NCI-H510A (cell line): ENCODE data around the gene AKR1A1.
"Not testable (repeated sequence)": the region's sequence is repeated elsewhere in the genome, so short reads cannot be mapped to it uniquely, and the experiment has no call there.

ENCODE experiments used
- DNase-seq: peaks from one replicate; lab custom pipeline; 2025; lab: John Stamatoyannopoulos, UW

The AKR1A1 gene

DNA sequence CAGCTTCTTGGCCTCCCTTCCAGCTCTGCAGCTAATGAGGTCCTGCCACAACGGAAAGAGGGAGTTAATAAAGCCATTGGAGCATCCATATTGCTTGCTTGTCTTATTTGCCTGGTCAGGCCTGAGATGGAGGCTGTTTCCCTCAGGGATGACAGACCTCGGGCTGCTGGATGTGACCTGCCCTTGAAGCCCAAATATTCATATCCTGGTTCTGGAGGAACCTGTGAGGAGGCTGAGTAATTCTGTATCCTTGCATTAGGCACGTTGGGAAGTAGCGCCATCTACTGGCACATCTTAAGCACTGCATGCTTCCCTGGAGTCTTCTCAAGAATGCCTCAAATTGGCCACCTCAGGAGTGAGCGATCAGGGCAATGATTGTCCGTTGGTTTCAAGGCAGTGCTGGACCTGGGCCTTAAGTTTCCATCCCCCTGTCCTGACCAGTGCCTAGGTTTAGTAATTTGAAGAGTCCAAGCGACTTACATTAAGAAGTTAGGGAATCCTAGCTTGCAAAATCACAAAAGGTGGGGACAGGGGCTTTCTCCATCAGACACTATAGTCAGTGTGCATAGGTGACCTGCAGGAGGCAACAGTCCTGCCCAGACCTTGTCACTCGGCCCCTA is 19.4 kb downstream of the AKR1A1 start:
- no peak for DNase-seq

DNA sequence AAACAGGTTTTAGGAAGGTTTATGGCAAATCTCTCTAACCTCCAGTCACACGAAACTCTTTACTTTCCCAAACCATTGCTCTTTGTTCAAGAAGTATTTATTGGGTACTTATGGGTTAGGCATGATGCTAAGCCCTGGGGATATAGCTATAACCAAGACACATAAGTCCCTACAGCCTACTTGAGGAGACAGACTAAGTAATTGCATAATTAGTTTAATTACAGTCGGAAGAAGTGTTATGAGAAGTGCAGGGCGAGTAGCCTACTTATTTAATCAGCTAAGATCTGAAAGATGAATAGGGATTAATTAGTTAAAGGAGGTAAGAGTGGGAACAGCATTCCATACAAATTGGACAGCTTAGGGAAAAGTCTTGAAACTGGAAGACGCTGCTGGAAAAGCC is 20.0 kb downstream of the AKR1A1 start:
- DNase-seq, result no peak

DNA sequence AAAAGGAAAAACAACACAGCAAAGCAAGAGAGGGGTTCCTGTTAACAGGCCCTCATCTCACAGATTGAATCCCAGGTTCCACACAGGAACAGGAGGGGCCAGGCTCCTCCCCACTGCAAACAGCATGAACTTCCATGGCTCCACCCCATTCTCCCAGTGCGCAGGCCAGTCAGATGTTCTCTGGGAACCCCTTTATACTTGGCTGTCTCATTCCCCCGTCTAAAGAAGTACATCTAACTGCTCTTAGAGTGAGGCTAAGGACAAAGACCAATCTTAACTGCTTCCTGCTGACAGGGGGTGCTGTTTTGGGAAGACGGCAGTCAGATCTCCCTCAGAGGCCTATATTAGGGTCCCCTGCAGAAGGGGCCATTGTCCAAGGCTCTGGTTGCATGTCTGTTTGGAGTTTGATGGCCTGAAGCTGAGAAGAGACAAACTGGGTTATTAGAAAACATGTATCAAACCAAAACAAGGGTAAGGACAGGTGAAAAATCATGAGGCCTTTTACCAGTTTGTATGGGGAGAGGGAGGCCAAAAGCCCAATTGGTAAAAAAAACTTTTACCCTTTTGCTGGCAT is 22.7 kb downstream of the AKR1A1 start:
- no peak for DNase-seq

DNA sequence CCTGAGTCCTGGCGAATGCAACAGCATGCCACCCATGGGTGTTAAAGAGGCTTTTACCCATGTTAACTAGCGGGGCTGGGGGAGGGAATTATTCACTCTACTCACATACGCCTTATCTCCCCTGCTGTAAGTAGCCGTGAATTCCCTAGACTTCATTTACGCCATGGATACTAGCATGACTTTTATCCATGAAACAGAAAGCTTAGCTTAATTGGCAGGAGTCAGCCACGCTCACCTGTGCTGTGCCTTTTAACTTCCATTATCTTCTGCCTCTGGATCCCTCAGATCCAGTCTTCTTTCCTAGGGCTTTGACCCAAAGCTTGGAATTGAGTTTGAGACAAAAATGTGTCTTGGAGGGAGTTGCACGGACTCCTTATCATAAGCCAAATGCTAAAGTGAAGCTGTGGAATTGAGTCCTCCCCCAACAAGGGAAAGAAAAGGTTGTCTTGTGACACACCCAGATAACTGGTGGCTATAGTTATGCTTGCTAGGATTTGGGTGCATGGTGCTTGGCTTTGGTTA is 23.5 kb downstream of the AKR1A1 start:
- DNase-seq, result no peak

DNA sequence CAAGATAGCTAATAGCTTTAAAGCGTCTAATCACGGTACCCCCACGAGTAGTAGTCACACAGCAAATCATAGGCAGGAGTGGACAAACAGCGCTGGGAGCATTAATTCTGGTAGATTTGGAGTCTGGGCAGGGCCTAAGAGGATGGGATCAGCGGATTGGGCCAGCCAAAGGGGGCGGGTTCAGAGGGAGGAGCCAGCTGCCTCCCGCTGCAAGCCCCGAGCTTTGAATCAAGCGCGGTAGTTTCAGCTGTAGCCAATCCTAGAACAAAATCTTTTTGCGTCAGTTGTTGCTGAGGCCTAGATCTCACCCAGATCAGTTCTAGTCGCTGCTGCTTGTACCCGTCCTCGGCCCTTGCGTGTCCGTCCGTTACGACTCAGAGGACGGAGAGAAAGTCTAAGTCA is 32.6 kb downstream of the AKR1A1 start:
- peak; percentile 83 for DNase-seq

DNA sequence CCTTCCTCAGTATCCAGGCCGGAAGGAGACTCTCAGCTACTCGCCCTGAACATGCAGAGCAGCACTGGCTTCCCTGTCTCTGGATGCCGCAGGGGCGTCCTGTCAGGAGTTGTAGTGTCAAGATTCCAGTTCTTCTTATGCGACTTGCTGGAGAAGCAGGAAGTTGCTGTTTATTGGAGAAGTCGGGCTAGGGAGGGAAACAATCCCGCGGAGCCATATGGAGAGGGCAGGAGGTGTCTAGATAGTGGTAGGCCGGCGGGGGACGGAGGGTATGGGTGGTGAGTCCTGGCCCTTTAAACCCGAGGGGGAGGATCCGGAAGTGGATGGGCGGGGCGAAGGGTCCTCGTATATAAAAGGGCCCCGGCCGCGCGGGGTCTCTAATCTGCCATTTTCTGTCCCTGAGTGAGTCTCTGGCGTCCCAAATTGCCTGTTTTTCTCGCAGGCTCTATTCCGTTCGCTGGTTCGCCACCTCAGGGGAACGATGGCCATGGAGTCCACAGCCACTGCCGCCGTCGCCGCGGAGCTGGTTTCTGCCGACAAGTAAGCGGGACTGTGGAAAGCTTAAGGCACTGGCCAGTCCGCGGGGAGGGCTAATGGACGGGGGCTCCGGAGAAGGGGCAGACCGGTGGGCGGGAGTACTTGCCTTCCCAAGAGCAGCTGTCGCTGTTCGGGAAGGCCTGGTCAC is 33.2 kb downstream of the AKR1A1 start, which contains the start of gene NASP:
NASP (plus strand) TSS at position 376 of the 685 bp plus-strand sequence; CDS start at position 482, 106 bp downstream.
- DNase-seq, result peak; percentile 48

- peak; percentile 76 for DNase-seq
Observed at GRCh38 chr1:45584351-45585109, 33.9 kb downstream of the AKR1A1 start.

- DNase-seq, result no peak
Observed at GRCh38 chr1:45585110-45585426, 34.4 kb downstream of the AKR1A1 start.

- DNase-seq, result no peak
Observed at GRCh38 chr1:45585496-45586075, 35.0 kb downstream of the AKR1A1 start.

- DNase-seq, result no peak
Observed at GRCh38 chr1:45586769-45587168, 36.1 kb downstream of the AKR1A1 start.

GRCh38 chr1:45589861-45590260 is 39.2 kb downstream of the AKR1A1 start:
- DNase-seq, result no peak

GRCh38 chr1:45594412-45594811 is 43.8 kb downstream of the AKR1A1 start:
- no peak for DNase-seq

DNA sequence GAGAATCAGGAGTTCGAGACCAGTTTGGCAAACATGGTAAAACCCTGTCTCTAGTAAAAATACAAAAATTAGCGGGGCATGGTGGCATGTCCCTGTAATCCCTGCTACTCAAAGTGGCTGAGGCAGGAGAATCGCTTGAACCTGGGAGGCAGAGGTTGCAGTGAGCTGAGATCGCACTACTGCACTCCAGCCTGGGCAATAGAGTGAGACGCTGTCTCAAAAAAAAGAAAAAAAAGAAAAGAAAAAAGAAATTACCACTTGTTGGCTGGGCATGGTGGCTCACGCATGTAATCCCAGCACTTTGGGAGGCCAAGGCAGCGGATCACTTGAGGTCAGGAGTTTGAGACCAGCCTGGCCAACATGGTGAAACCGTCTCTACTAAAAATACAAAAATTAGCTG is 46.1 kb downstream of the AKR1A1 start:
- not testable (repeated sequence) for DNase-seq

DNA sequence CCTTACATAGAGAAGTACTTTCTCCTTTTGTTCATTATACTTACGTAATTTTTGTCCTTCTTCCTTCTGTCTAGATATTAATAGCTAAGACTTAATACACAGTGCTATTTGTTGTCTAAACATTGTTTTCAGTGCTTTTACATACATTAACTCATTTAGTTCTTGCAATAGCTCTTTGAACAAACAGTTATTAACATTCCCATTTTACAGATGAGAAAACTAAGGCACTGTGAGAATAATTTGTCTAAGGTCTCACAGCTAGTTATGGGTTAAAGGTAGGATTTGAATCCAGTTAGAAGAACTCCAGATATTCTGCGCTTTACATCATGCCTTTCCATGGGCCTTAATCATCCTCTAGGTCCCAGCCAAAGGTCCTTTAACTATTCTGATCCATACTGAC is 53.6 kb downstream of the AKR1A1 start:
- DNase-seq, result no peak

DNA sequence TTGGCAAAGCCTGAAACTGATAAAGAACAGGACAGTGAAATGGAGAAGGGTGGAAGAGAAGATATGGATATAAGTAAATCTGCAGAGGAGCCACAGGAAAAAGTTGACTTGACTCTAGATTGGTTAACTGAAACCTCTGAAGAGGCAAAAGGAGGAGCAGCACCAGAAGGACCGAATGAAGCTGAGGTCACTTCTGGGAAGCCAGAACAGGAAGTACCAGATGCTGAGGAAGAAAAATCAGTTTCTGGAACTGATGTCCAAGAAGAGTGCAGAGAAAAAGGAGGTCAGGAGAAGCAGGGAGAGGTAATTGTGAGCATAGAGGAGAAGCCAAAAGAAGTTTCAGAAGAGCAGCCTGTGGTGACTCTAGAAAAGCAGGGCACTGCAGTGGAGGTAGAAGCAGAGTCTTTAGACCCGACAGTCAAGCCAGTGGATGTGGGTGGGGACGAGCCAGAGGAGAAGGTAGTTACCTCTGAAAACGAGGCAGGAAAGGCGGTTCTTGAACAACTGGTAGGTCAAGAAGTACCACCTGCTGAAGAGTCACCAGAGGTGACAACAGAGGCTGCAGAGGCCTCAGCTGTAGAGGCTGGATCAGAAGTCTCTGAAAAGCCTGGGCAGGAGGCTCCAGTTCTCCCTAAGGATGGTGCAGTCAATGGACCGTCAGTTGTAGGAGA is 56.9 kb downstream of the AKR1A1 start:
- no peak for DNase-seq

DNA sequence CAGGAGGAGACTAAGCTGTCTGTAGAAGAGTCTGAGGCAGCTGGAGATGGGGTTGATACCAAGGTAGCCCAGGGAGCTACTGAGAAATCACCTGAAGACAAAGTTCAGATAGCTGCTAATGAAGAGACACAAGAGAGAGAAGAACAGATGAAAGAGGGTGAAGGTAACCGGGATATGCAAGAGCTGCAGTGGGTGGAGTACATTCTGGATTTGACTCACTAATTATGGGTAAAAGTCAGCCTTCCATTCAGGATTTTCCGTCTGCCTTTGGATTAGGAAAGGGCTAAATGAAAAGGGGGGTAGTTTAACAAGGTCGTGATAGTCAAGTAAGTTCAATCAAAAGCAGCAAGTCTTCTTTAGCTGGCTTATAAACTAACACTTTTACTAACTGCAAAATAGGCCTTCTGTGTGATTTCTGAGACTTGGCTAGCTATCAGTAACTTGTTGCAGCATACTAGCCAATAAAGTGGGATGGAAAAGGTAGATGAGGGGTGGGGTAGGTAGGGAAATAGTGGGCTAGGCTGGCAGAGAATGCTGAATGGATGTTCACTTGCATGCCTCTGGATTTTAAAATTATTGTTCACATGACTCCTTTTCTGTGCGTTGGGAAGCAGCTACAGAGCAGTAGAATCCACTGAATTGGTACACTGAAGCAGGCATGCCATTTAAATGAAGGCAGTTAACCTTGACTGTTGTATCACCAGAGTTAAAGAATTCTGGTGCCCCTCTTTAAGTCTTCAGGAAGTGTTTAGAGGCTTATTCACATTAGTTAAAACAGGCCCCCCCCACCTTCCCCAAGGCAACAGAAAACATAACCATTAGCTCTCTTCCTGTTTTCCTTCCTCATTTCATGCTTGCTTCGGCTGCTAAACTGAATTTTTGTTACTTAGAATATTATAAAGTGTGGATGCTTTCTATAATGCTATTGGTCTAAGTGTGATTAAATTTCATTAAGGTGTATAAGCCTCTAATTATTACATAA is 57.8 kb downstream of the AKR1A1 start:
- DNase-seq, result no peak

GRCh38 chr1:45610589-45611226 is 60.1 kb downstream of the AKR1A1 start:
- DNase-seq, result no peak

- no peak for DNase-seq
Observed at GRCh38 chr1:45612941-45613579, 62.4 kb downstream of the AKR1A1 start.

GRCh38 chr1:45615885-45616284 is 65.3 kb downstream of the AKR1A1 start:
- no peak for DNase-seq
